Stimulated activated CD4-positive, alpha-beta T cell treated with anti-CD3 and anti-CD28 coated beads, Interleukin-15, amount 100 ng/mL, for 1 hour (primary cell): ENCODE data around the gene NANOS2.
A peak's percentile ranks its signal among the peaks of the same experiment; 100 is the strongest.

ENCODE experiments used
- DNase-seq, 2 donors: peaks; one replicate each; pipeline ENCODE4 v3.0.0-alpha.2; 2020; ENCODE audit warnings: low read depth in 1 of 2, low spot score in 1 of 2

NANOS2 gene

GRCh38 chr19:45913874-45914830 lies at the start of gene NANOS2:
NANOS2 (minus strand) TSS chr19:45914778; CDS start chr19:45914693, 85 bp downstream.
- DNase-seq = no peak

DNA sequence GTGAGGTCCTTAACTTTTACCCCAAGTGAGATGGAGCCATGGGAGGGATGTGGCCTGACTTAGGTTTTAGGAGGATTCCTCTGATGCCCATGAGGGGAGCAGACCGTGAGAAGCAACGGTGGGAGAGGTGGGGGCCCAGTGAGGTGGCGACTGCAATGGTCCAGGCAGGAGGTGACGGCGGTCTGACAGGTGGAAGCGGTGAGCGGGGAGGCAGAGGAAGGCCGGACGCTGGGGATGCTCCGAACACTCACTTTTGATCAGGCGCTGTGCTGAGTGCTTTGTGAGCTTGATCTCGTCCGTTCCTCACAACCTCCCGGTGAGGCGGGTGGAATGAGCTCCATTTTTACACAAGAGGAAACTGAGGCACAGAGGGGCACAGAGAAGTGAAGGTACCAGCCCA lies 47.4 kb upstream of the NANOS2 start:
- DNase-seq = no peak

DNA sequence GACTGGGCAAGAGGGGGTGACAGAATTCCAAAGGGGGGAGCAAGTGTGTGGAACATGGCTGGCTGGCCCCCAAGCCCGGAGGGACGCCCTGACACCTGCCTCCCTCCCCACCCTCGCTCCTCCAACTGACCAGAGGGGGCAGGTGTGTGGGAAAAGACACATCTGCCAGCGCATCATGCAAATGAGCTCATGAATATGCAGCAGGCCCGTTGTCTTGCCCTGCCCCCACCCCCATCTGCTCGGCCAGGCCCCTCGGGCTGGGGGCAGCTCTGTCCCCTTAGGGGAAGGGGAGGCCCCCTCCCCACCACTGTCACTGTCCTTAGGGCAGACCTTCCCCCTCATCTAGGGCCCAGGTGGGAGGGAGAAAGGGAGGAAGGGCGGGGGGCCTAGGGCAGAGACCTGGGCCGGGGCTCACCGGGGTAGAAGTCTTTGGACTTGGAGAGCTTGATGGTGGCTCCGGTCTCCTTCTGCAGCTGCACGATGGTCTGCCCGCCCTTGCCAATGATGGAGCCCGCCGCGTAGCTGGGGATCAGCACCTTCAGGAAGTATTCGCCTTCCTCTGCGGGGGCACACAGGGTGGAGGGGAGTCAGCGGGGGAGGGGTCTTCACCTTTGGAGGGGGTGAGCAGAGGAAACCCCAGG lies 46.1 kb upstream of the NANOS2 start:
- DNase-seq = no peak

DNA sequence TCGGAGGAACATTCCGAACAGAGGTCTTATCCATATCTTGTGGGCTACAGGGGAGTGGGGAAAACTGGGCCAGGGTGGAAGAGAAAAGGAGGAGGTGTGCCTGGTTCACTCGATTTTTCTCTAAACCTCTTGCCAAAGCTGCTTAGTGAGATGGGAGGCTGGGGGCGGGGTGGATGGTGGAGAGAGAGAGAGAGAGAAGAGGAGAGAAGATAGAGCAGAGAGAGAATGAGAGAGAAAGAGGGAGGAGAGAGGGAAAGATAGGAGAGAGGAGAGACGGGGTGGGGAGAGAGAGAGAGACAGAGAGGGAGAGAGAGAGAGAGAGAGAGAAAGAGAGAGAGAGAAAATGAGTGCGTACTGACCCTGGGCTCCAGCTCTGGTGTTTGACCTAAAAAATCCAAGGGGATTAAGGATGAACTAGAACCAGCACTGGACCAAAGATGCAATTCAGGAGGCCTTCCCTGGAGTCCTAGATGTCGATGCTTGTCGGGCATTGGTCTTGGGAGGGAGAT lies 45.0 kb upstream of the NANOS2 start:
- DNase-seq = no peak

- no peak for DNase-seq
These were observed 44.4 kb upstream of the NANOS2 start for GRCh38 chr19:45958769-45959516.

DNA sequence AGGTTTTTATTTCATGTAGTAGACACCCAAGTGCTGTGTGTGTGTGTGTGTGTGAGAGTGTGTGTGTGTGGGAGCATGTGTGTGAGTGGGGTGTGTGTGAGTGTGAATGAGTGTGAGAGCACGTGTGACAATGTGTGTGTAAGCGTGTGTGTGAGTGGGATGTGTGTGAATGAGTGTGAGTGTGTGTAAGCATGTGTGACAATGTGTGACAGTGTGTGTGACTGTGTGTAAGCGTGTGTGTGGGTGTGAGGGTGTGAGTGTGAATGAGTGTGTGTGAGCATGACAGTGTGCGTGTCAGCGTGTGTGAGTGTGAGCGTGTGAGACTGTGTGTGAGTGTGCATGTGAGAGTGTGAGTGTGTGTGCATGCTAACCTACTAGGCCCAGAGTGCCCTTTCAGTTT lies 43.7 kb upstream of the NANOS2 start:
- DNase-seq = no peak

GRCh38 chr19:45955905-45956608 lies 41.5 kb upstream of the NANOS2 start:
- DNase-seq = no peak

GRCh38 chr19:45954156-45954555 lies 39.6 kb upstream of the NANOS2 start:
- no peak for DNase-seq

DNA sequence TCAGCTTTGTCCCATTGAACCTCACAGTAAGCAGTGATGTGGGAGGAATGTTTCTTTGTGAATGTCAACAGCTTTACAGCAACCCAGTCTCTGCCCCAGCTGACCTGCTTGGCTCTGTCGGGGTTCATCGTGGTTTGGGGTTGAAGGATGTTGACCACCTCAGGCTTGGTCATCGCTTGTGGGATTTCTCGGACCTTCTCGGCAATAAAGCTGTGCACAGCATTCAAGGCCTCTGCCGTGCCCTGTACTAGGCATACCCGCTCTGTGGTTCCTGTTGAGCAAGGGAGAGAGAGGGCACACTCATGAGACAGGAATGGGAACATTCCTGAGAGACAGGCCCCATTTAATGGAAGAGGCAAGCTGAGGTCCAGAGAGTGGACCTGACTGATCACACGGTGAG lies 39.1 kb upstream of the NANOS2 start:
- no peak for DNase-seq

DNA sequence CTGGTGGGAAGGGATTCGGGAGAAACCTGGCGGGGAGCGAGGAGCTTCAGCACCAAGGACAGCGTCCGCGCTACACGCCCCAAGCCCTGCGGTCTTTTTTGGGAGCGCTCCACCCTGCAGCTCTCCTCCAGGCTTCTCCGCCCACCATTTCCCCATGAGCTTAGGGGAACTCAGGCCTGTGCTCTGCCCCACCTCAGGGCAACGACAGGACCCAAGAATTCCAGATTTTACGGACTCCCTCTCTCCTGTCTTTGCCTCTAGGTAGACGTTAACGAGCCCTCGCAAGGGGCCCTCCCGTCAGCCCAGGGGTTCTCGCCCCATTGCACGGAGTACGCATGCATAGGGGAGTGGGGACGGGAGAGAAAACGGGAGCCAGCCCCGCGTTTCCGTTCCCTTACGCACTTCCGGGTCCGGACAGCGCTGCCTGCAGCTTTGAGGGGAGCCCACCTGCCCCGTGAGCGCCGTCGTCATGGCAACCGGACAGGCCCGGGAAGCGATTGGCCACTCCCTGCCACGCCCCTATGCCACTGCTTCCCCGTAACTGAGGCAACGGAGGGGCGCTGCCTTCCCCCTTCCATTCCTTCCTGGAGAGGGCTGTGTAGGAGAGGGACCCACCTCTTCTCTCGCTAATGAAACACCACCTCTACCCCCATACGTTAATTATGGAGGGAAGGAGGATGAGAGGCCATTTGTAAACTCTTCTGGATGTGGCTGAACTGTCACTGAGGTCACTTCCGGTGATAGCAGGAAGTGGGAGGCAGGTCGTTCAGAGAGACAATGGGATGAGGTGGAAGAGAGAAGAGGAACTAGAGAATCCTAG lies 38.3 kb upstream of the NANOS2 start:
- peak; percentile 11 to 22 for DNase-seq

GRCh38 chr19:45952341-45952685 lies 37.7 kb upstream of the NANOS2 start:
- no peak for DNase-seq

DNA sequence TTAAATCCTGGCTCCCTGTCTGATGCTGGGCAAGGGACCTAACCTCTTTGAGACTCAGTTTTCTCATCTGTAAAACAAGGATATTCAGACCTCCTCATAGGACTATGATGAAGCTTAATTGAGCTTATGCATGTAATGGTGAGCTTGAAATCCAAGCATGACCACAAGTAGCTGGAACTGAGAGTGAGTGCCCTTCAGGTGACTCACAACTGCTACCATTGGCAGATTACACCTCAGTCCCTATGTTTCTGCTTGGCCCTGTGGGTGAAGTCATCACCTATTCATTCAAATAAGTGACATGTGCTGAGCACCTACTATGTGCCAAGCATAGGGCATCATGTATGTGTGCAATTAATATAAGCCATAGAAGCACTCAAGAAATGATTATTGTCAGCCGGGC lies 33.3 kb upstream of the NANOS2 start:
- DNase-seq = no peak

DNA sequence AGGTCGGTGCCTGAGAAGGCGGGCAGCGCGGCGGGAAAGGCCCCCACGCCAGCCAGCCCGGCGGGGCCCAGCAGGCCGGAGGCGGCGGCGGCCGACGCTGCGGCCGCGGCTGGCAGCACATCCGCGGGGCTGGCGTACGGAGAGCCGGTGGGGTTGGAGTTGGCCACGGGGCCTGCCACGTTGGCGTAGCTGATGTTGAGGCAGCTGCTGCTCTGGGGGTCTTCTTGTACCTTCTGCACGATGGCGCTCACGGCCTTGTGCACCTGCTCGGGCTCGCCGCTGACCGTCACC lies 25.9 kb upstream of the NANOS2 start:
- DNase-seq = no peak

GRCh38 chr19:45939792-45940514 lies 25.4 kb upstream of the NANOS2 start:
- DNase-seq = no peak

DNA sequence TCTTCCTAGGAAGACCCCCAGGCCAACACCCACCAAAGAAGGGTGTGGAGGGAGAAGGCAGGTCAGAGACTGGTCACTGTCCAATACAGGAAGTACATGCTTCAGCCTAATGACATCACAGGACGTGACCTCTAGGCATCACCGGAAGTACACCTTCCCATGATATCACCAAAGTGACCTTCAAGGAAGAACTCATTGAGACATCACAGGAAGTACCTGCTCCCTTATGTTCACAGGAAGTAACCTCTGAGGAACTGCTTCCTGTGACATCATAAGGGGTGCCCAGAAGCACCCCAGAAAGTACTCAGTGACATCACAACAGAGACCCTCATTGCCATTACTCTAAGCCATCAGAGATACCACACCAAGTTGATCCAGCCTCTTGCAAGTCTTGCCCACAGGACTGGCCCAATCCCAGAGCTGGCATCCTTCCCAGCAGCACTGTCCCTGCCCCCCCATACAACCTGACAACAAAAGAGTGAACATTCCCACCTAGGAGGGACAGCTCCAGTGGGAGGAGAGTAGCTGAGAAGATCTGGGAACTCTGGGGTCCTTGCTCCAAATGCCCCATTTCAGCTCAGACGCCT lies 24.2 kb upstream of the NANOS2 start:
- DNase-seq = no peak

DNA sequence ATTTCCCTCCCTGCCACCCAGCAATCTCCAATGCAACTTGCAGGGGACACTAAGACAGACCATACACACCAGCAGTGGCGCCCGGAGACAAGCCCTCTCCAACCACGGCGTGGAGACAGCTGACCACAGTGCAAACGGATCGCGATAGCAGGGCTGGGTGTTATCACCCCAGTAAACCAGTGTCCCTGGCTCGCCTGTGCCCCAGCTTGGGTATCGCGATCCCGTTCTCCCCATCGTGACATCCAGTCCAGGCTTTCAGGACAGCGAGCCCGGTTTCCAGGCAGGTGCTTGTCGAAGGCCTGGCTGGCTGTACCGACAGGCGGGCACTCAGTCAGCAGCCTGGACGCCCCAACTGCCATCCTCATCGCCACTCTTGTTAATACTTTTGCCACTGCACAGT lies 20.7 kb upstream of the NANOS2 start:
- DNase-seq = no peak

GRCh38 chr19:45934551-45935230 lies 20.1 kb upstream of the NANOS2 start:
- no peak for DNase-seq

GRCh38 chr19:45933759-45934158 lies 19.2 kb upstream of the NANOS2 start:
- no peak for DNase-seq

DNA sequence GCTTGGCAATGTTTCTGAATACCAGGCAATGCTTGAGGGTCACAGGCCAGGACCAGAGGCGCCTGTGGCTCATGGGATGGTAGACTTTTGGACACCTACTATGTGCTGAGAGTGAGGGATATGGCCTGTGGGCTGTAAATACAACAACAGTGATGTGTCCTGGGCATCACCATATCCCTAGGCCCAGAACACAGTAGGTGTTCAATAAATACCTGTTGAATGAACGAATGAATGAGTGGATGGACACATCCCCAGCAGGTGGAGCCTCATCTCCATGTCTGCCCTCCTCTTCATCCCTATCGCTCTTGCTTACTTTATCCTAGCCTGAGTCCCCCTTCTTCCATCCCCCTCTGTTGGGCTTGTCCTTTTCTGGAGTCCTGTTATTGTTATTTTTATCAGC lies 16.5 kb upstream of the NANOS2 start:
- no peak for DNase-seq
